Measurements from ENCODE around the gene TFEB. TPM values are rescaled to one million over a fixed set of nuclear protein-coding genes. Genes with fewer than 3 reads are reported as not detected.

TFEB gene
- total and polyA plus RNA-seq, 2 of the 8 experiments (the other 6 are each of a cell fraction or from before 2014, with no cell fraction given): 2.3 to 6.7 TPM

DNA sequence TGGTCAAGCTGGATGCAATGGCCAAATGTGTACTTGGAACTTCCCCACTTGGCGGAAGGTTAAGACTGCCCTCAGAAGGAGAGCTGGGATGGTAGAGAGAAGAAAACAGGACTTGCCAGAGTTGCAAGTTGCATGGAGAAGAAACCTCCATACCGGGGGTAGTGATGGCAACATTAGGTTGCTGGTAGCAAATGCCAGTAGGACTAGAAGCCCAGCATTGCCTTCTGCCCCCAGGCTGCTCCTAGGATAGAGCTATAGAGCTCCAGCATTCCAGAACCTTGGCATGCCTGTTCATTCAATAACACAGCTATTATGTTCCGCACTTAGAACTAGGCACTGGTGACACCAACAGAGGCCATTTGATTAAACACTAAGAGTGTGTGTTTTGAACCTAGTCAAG lies 26.6 kb downstream of the TFEB start:
- H2AK5ac ChIP-seq (ENCODE audit: low read depth, low read length): no peak overlapping the region
- H3K79me1 ChIP-seq (ENCODE audit: low read depth, low read length): 0 out of 2 replicates have a peak, but pooled peaks cover 2% of the 10 kb centered on the region
- no peak overlapping the region for H3K23ac ChIP-seq (ENCODE audit: insufficient read length)
- peaks cover 3% of the 10 kb centered on the region; the same call in 1 of the 2 replicates for H3K23me2 ChIP-seq (ENCODE audit: low read depth, low read length)
- ChIA-PET POLR2A (ENCODE audit: partially characterized antibody) (interaction anchor here (3.0 kb wide), 1 partner anchor 8 kb away, joined by 9 read pairs; no protein-coding TSS in a partner anchor), CTCF (ENCODE audit: partially characterized antibody) (interaction anchor here (0.7 to 12.5 kb wide), 9 partner anchors 8 to 341 kb away, joined by 3 to 181 read pairs (median 3); partner anchors contain the start of gene TFEB)
- no peak overlapping the region; the same call in 1 of the 2 replicates for H3K18ac ChIP-seq (ENCODE audit: extremely low read depth, low read length)
- no peak overlapping the region for H3K14ac ChIP-seq (ENCODE audit: insufficient read length)
- no peaks in the 10 kb centered on the region for H3K79me2 ChIP-seq (ENCODE audit: control insufficient read depth in 1 of 2, insufficient read depth in 2 of 2, low read length in 2 of 2)
- no peak overlapping the region for H4K8ac ChIP-seq (ENCODE audit: extremely low read depth, insufficient read depth, low read length)
- H3K27me3 ChIP-seq (replicated peaks in 1 of 4; ENCODE audit: control insufficient read depth in 3 of 4, extremely low read depth in 1 of 4, insufficient read depth in 3 of 4, low read length in 3 of 4): no peaks in the 10 kb centered on the region
- H3K27ac ChIP-seq (ENCODE audit: low read depth, low read length): no peak overlapping the region
- H3K9me3 ChIP-seq (ENCODE audit: insufficient read depth in 2 of 2, low read depth in 1 of 2, low read length in 1 of 2): no peaks in the 10 kb centered on the region
- H2BK20ac ChIP-seq (ENCODE audit: low read length): no peak overlapping the region
- no peak overlapping the region for H2AFZ ChIP-seq (ENCODE audit: low read length)
- no peak overlapping the region for H2BK120ac ChIP-seq (replicated peaks; ENCODE audit: low read depth, low read length)
- H4K91ac ChIP-seq (replicated peaks; ENCODE audit: insufficient read length, low read length): no peak overlapping the region
- H3K4me2 ChIP-seq (ENCODE audit: insufficient read depth in 1 of 2, low read depth in 2 of 2, low read length in 2 of 2): no peak overlapping the region
- no peak overlapping the region for H4K5ac ChIP-seq (ENCODE audit: insufficient read length, low read depth, low read length)
- no peak overlapping the region for H2BK12ac ChIP-seq (ENCODE audit: low read depth, low read length)
- H4K20me1 ChIP-seq (replicated peaks in 1 of 2; ENCODE audit: control insufficient read depth in 1 of 2, insufficient read depth in 2 of 2, low read length in 2 of 2): peaks cover 0 to 2% of the 10 kb centered on the region in 2 experiments
- H2BK15ac ChIP-seq (ENCODE audit: low read length): no peak overlapping the region
- H3K9ac ChIP-seq (replicated peaks in 1 of 4; ENCODE audit: extremely low read depth in 1 of 4, low read depth in 3 of 4, low read length in 3 of 4): no peak overlapping the region
- H2BK5ac ChIP-seq (ENCODE audit: low read depth, low read length): no peak overlapping the region
- peaks cover 0 to 11% (median 3%) of the 10 kb centered on the region in 4 experiments; a peak in 4 of 7 replicates for H3K4me1 ChIP-seq (replicated peaks in 1 of 4; ENCODE audit: control insufficient read depth in 3 of 4, insufficient read depth in 4 of 4, low read length in 3 of 4)
- H3K56ac ChIP-seq (replicated peaks; ENCODE audit: insufficient read length, low read depth, low read length): no peak overlapping the region
- WGBS, 2 experiments (ENCODE audit: extremely low coverage in 1 of 2, insufficient coverage in 1 of 2, insufficient read length in 1 of 2, insufficient replicate concordance in 2 of 2, low coverage in 1 of 2, low lambda C conversion rate in 2 of 2, missing lambda C conversion rate in 1 of 2): 95% methylated on average over 3 of the region's 3 CpGs; no CpG with 5 or more reads in 1 of the 2 experiments
- no peak overlapping the region for H3K4me3 ChIP-seq (ENCODE audit: extremely low read depth in 1 of 4, insufficient read depth in 2 of 4, low read depth in 3 of 4, low read length in 4 of 4)
- H3K36me3 ChIP-seq (ENCODE audit: control insufficient read depth in 2 of 4, insufficient read depth in 4 of 4, low read length in 3 of 4): no peaks in the 10 kb centered on the region
- no peak overlapping the region for H3K4ac ChIP-seq (replicated peaks; ENCODE audit: insufficient read length, low read depth, low read length)
- no peak for DNase-seq (ENCODE audit: low read depth in 1 of 2, low spot score in 2 of 2)
- no peak for FAIRE-seq
- TF ChIP-seq CTBP2 (IDR thresholded peaks at IDR 0.05; ENCODE audit: borderline replicate concordance, insufficient read depth, insufficient read length, low read length) (no peak), ZNF274 (IDR thresholded peaks at IDR 0.05; ENCODE audit: borderline replicate concordance, extremely low read depth, low read length) (no peak), SIN3A (conservative IDR thresholded peaks at IDR 0.05 in 1 of 2, IDR thresholded peaks at IDR 0.05 in 1 of 2; ENCODE audit: low read depth in 1 of 2, low read length in 2 of 2) (no peak), BACH1 (IDR thresholded peaks at IDR 0.05; ENCODE audit: low read length) (no peak), RAD21 (IDR thresholded peaks at IDR 0.05 in 1 of 2, conservative IDR thresholded peaks at IDR 0.05 in 1 of 2; ENCODE audit: low read depth in 2 of 2, low read length in 2 of 2) (no peak), HDAC6 (IDR thresholded peaks at IDR 0.05; ENCODE audit: low read depth, low read length) (no peak), CEBPB (IDR thresholded peaks at IDR 0.05; ENCODE audit: low read depth, low read length) (no peak), POU5F1 (IDR thresholded peaks at IDR 0.05; ENCODE audit: low read depth, low read length) (no peak), CHD1 (IDR thresholded peaks at IDR 0.05; ENCODE audit: low read depth, low read length) (no peak), HDAC2 (IDR thresholded peaks at IDR 0.05; ENCODE audit: borderline replicate concordance in 1 of 2, low read depth in 2 of 2, low read length in 2 of 2) (no peak), SP4 (IDR thresholded peaks at IDR 0.05; ENCODE audit: low read length) (no peak), EP300 (IDR thresholded peaks at IDR 0.05; ENCODE audit: borderline replicate concordance in 1 of 2, low read depth in 2 of 2, low read length in 2 of 2) (no peak)
- TF ChIP-seq, protein P1, sequence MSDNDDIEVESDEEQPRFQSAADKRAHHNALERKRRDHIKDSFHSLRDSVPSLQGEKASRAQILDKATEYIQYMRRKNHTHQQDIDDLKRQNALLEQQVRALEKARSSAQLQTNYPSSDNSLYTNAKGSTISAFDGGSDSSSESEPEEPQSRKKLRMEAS (IDR thresholded peaks at IDR 0.05): no peak
